Right ventricle myocardium inferior (tissue), 1 donor: ENCODE data around the gene TLR10. TPM values are rescaled to one million over a fixed set of nuclear protein-coding genes. Genes with fewer than 3 reads are reported as not detected.
"Not testable (repeated sequence)": the region's sequence is repeated elsewhere in the genome, so short reads cannot be mapped to it uniquely, and the experiment has no call there.

ENCODE experiments used
- ATAC-seq: fragments of 200-7000 bp; cut with Tn5 transposase; one replicate; pipeline ENCODE4 v1.9.1; 2020; ENCODE audit warnings: mild to moderate bottlenecking, moderate library complexity
- DNase-seq: peaks from one replicate; pipeline ENCODE4 v3.0.0; 2021; ENCODE audit errors: missing footprints
- intact Hi-C: fragments of 100-400 bp; cut with DNase I; formaldehyde crosslinking; loops from one replicate; pipeline ENCODE4 v1.11.0; 2022
- total RNA-seq: library from RNA; stranded (reverse); fragmentation: NEBNext Ultra II Directional; extraction: Animal tissue kit (Norgen Biotek cat#: 25700); gene quantifications from one replicate; pipeline ENCODE4 v1.2.1, GENCODE V29; 2021
- donor health status: DM: no; HTN: yes; CAD: no; lungs with severe emphysema.

Gene TLR10
- total RNA-seq, 1 donor from 2014 or later: not detected

- intact Hi-C loops: no loop called here
- ATAC-seq: peak; percentile 41
- no peak for DNase-seq
Measured at GRCh38 chr4:38803833-38804653, 21.3 kb upstream of the TLR10 start.

GRCh38 chr4:38802561-38803355 is 20.0 kb upstream of the TLR10 start:
- no peak for ATAC-seq
- DNase-seq: no peak
- intact Hi-C loops: no loop called here

- no peak for ATAC-seq
- intact Hi-C loops: no loop called here
- DNase-seq: no peak
Measured at GRCh38 chr4:38800961-38801450, 18.2 kb upstream of the TLR10 start.

GRCh38 chr4:38800366-38800765 is 17.6 kb upstream of the TLR10 start:
- intact Hi-C loops: no loop called here

GRCh38 chr4:38795087-38795486 is 12.3 kb upstream of the TLR10 start:
- DNase-seq: no peak
- ATAC-seq: no peak
- intact Hi-C loops: no loop called here

More at GRCh38 chr4:38800366-38800765, 17.6 kb upstream of the TLR10 start:
- no peak for DNase-seq
- ATAC-seq: no peak

- ATAC-seq (no peak), DNase-seq (no peak)
- intact Hi-C loops: no loop called here
Measured at GRCh38 chr4:38794051-38794450, 11.3 kb upstream of the TLR10 start.

GRCh38 chr4:38791010-38791409 is 8.2 kb upstream of the TLR10 start:
- intact Hi-C loops: no loop called here
- DNase-seq (no peak), ATAC-seq (no peak)

- ATAC-seq (no peak), DNase-seq (no peak)
- intact Hi-C loops: no loop called here
Measured at GRCh38 chr4:38788317-38788716, 5.5 kb upstream of the TLR10 start.

GRCh38 chr4:38787693-38788092 is 4.9 kb upstream of the TLR10 start:
- no peak for ATAC-seq
- DNase-seq: no peak
- intact Hi-C loops: no loop called here

GRCh38 chr4:38785901-38786402 is 3.2 kb upstream of the TLR10 start:
- DNase-seq (peak; percentile 71), ATAC-seq (peak; percentile 80)
- intact Hi-C loops: loop anchor here (2.0 kb wide), 1 partner anchor 723 kb away; no protein-coding TSS in a partner anchor

- intact Hi-C loops: loop anchor here (2.0 kb wide), 1 partner anchor 722 kb away; no protein-coding TSS in a partner anchor
- no peak for ATAC-seq
- no peak for DNase-seq
Measured at GRCh38 chr4:38785041-38785790, 2.4 kb upstream of the TLR10 start.

- intact Hi-C loops: loop anchor here (2.0 to 5.0 kb wide), 2 partner anchors 607 to 721 kb away; no protein-coding TSS in a partner anchor
- no peak for ATAC-seq
- DNase-seq: no peak
Measured at GRCh38 chr4:38784141-38784540, 1.4 kb upstream of the TLR10 start.

GRCh38 chr4:38783109-38783460 is 295 bp upstream of the TLR10 start:
- no peak for ATAC-seq
- intact Hi-C loops: loop anchor here (2.0 to 5.0 kb wide), 2 partner anchors 24 to 606 kb away; no protein-coding TSS in a partner anchor
- DNase-seq: no peak

- intact Hi-C loops: loop anchor here (2.0 to 5.0 kb wide), 2 partner anchors 23 to 605 kb away; no protein-coding TSS in a partner anchor
- no peak for DNase-seq
- ATAC-seq: no peak
Measured at GRCh38 chr4:38781854-38782261, 932 bp downstream of the TLR10 start.

GRCh38 chr4:38780833-38781484 is 1.8 kb downstream of the TLR10 start:
- no peak for ATAC-seq
- intact Hi-C loops: loop anchor here (5.0 kb wide), 1 partner anchor 604 kb away; no protein-coding TSS in a partner anchor
- no peak for DNase-seq

GRCh38 chr4:38779790-38780189 is 3.0 kb downstream of the TLR10 start:
- no peak for ATAC-seq
- no peak for DNase-seq
- intact Hi-C loops: loop anchor here (5.0 kb wide), 1 partner anchor 602 kb away; no protein-coding TSS in a partner anchor

GRCh38 chr4:38777925-38778324 is 4.9 kb downstream of the TLR10 start:
- ATAC-seq, DNase-seq, intact Hi-C loops: not testable (repeated sequence)

GRCh38 chr4:38775326-38775725 is 7.5 kb downstream of the TLR10 start:
- DNase-seq: no peak
- intact Hi-C loops: no loop called here
- ATAC-seq: no peak
